Renal cortical epithelial cell (primary cell): ENCODE data around the gene PRH2. TPM values are rescaled to one million over a fixed set of nuclear protein-coding genes. Genes with fewer than 3 reads are reported as not detected.

Source experiments
- DNase-seq: peaks from one replicate; pipeline ENCODE4 v3.0.0-alpha.2; 2011; ENCODE audit warnings: low read depth
- total RNA-seq: library from RNA; depleted of rRNA; stranded (reverse); fragments of >200 nt; gene quantifications from 2 replicates; pipeline ENCODE4 v1.2.3, GENCODE V29; 2014

PRH2 gene
- total RNA-seq, 1 donor from 2014 or later = not detected

- DNase-seq = no peak
These were observed 31.2 kb downstream of the PRH2 start for GRCh38 chr12:10960211-10960610.

GRCh38 chr12:10965476-10965875 lies 36.4 kb downstream of the PRH2 start:
- no peak for DNase-seq

GRCh38 chr12:10966314-10966713 lies 37.3 kb downstream of the PRH2 start:
- no peak for DNase-seq

- DNase-seq = peak; percentile 85
These were observed 38.4 kb downstream of the PRH2 start for GRCh38 chr12:10967409-10967808.

GRCh38 chr12:10968765-10969456 lies 39.9 kb downstream of the PRH2 start:
- peak; percentile 84 for DNase-seq

GRCh38 chr12:10974965-10975364 lies 45.9 kb downstream of the PRH2 start:
- DNase-seq = no peak

- DNase-seq = no peak
These were observed 53.2 kb downstream of the PRH2 start for GRCh38 chr12:10982244-10982643.

Other genes with a start within 250 kb of the PRH2 start
- gene YBX3, start 205.9 kb upstream of the PRH2 start, total RNA-seq = 67.6 and 163 TPM in 2 replicates
- gene TAS2R7, start 126.6 kb upstream of the PRH2 start, total RNA-seq = 0.20 TPM in 1 of 2 replicates, not detected in the other
- 0.25 TPM in 1 of 2 replicates, not detected in the other for gene TAS2R8, start 122.0 kb upstream of the PRH2 start, total RNA-seq
- 0.35 TPM in 1 of 2 replicates, not detected in the other for gene TAS2R9, start 119.1 kb upstream of the PRH2 start, total RNA-seq
- 3.0 TPM in 1 of 2 replicates, not detected in the other for gene TAS2R10, start 102.9 kb upstream of the PRH2 start, total RNA-seq
- gene PRR4, start 79.8 kb upstream of the PRH2 start, total RNA-seq = 1.4 and 2.3 TPM in 2 replicates
- gene PRH1, start 45.0 kb upstream of the PRH2 start, total RNA-seq = 5.9 and 14.8 TPM in 2 replicates
- 5.2 TPM in 1 of 2 replicates, not detected in the other for gene TAS2R13, start 19.7 kb upstream of the PRH2 start, total RNA-seq
- 1.4 and 7.1 TPM in 2 replicates for gene TAS2R14, start 10.0 kb downstream of the PRH2 start, total RNA-seq
- gene TAS2R50, start 57.7 kb downstream of the PRH2 start, total RNA-seq = 0.35 and 9.3 TPM in 2 replicates
- 1.6 and 7.7 TPM in 2 replicates for gene TAS2R20, start 69.1 kb downstream of the PRH2 start, total RNA-seq
- 1.2 and 11.6 TPM in 2 replicates for gene TAS2R19, start 93.4 kb downstream of the PRH2 start, total RNA-seq
- gene TAS2R31, start 102.2 kb downstream of the PRH2 start, total RNA-seq = 9.5 TPM in 1 of 2 replicates, not detected in the other
- 5.3 TPM in 1 of 2 replicates, not detected in the other for gene TAS2R46, start 133.1 kb downstream of the PRH2 start, total RNA-seq
- 0.52 TPM in 1 of 2 replicates, not detected in the other for gene TAS2R43, start 163.1 kb downstream of the PRH2 start, total RNA-seq
- gene TAS2R30, start 205.4 kb downstream of the PRH2 start, total RNA-seq = 0.52 and 8.6 TPM in 2 replicates
- 6.3 and 8.0 TPM in 2 replicates for gene SMIM10L1, start 242.0 kb downstream of the PRH2 start, total RNA-seq